GM18867 (cell line): Measurements from ENCODE around the gene SORCS1.
"Not testable (repeated sequence)": the region's sequence is repeated elsewhere in the genome, so short reads cannot be mapped to it uniquely, and the experiment has no call there.

Experiments
- ATAC-seq: cut with Tn5 transposase; IDR thresholded peaks from one replicate; pipeline ENCODE4 v1.9.1; 2021; ENCODE audit warnings: mild to moderate bottlenecking, moderate library complexity; ENCODE audit not compliant: unreplicated experiment

The SORCS1 gene

GRCh38 chr10:107054469-107055156 lies 109.9 kb downstream of the SORCS1 start:
- no peak for ATAC-seq

DNA sequence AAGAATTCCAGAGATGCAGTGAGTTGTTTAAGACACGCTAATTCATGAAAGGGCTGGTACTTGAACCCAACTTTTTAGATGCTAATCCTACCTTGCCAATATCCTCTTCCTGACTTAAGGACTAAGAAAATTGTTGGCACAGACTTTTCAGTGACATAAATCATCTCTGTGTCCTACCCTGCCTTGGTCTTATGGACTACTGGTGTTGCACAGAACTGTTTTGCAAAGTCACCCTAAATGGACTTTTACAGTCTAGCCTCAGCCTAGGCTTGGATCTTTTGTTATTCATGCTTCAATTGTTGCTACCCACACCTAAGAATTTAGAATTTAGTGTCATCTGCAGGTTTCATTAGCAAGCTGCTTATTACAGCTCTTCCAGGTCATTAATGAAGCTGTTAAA lies 112.7 kb downstream of the SORCS1 start:
- ATAC-seq: no peak

DNA sequence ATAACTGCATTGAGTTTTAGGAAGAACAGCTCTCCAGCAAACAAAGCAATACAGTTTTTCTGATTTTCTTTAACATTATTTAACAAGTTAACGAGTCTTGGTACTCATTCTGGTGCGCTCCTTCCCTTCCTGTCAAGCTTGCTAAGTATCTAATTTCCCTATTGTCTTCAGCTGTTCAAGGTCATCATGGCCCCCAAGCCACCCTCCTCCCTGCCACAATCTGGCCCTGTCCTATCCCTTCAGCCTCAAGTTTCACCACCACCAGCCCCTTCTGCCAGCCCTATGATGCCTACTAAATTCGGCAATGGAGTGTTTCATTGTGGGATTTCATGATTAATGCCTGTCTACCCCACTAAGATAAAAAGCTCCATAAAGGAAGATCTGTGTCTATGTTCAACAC lies 121.0 kb downstream of the SORCS1 start:
- no peak for ATAC-seq

DNA sequence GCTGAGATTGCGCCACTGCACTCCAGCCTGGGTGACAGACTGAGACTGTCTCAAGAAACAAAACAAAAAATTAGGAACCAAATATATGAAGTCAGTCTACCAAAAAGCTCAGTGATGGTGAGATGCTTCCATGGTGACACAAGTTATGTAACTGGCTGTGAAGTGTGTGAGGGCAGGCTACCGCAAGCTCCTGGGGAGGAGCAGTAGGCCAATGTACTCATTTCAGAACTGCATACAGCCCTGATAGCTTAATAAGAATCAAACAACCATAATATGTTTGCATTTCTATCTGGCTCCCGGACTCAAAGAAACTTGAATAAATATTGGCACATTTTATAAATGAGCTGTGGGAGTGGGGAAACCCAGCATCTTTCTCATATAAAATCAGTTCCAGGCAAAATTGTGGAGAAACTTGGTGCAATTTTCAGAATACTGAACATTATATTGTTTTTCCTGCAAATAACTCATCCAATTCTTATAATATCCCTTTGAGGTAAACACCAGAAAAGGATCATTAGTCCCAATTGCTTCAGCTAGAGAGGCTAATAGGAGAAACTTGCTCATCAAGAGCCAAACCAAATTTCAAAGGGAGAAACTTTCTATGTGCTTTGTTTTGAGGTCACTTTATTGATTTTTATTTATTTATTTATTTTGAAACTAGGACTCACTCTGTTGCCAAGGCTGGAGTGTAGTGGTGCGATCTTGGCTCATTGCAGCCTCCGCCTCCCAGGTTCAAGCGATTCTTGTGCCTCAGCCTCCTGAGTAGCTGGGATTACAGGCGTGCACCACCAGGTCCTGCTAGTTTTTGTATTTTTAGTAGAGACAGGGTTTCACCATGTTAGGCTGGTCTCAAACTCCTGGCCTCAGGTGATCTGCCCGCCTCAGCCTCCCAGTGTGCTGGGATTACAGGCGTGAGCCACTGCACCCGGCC lies 127.0 kb downstream of the SORCS1 start:
- no peak for ATAC-seq

- no peak for ATAC-seq
These were observed 130.6 kb downstream of the SORCS1 start for GRCh38 chr10:107033799-107034422.

DNA sequence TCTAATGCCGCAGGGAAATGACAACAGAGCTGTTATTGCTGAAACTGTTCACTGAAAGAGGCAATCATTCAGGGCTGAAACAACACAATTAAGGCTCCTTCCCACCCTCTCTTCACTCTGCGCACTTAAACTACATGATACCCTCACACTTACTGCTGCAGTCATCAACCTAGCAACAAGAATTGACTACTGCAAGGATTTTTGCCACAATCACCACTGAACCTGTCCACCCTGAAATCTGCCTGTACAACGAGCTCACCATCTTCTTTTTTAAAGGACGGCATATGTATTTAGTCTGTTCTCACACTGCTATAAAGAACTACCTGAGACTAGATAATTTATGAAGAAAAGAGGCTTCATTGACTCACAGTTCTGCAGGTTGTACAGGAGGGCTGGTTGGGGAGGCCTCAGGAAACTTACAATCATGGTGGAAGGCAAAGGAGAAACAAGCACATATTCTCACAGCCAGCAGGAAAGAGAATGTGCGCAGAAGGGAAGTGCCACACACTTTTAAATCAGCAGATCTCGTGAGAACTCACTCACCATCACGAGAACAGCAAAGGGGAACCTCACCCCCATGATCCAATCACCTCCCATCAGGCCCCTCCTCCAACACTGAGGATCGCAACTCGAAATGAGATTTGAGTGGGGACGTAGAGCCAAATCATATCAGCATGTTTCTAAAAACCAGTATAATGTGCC lies 131.7 kb downstream of the SORCS1 start:
- ATAC-seq: no peak

- ATAC-seq: no peak
These were observed 132.4 kb downstream of the SORCS1 start for GRCh38 chr10:107031931-107032699.

GRCh38 chr10:107028236-107028635 lies 136.3 kb downstream of the SORCS1 start:
- no peak for ATAC-seq

GRCh38 chr10:107025676-107026075 lies 138.8 kb downstream of the SORCS1 start:
- ATAC-seq: no peak

- not testable (repeated sequence) for ATAC-seq
These were observed 140.5 kb downstream of the SORCS1 start for GRCh38 chr10:107024033-107024432.

GRCh38 chr10:107022600-107023354 lies 141.7 kb downstream of the SORCS1 start:
- no peak for ATAC-seq

DNA sequence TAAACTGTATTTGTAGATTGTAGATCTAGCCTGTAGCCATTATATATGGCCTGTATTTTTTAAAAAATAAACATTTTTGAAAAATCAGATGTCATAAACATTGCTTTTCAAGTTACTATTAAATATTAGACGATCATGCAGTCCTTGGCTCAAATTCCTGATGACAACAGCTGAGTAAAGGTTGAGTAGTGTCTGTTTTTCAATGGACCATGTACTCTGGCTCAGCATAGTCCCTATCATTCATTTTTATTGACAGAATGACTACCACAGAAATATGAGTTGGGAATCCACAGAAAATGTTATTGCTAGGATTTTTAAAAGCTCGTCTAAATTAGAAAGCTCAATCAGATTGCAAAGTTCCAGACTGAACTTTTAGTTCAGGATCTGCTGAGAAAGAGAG lies 145.4 kb downstream of the SORCS1 start:
- ATAC-seq: no peak

- no peak for ATAC-seq
These were observed 151.1 kb downstream of the SORCS1 start for GRCh38 chr10:107013258-107014006.

- no peak for ATAC-seq
These were observed 152.5 kb downstream of the SORCS1 start for GRCh38 chr10:107011992-107012391.

DNA sequence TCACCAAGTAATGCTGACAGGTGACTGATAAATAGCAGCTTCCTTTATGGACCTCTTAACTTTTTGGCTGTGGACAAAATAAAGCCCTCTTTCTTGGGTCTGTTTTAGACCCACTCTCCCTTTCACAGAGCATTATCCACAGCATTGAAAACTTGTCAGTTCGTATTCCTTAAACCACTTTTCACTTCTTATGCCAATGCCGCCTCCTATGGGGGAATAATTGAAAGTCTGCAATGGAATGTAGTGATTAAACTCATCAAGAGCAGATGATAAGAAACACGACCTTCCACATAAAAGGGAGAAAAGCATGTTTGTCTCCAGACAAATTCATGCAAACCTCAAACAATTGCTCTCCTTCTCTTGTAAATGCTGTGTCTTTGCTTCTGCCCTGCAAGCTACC lies 153.4 kb downstream of the SORCS1 start:
- no peak for ATAC-seq

DNA sequence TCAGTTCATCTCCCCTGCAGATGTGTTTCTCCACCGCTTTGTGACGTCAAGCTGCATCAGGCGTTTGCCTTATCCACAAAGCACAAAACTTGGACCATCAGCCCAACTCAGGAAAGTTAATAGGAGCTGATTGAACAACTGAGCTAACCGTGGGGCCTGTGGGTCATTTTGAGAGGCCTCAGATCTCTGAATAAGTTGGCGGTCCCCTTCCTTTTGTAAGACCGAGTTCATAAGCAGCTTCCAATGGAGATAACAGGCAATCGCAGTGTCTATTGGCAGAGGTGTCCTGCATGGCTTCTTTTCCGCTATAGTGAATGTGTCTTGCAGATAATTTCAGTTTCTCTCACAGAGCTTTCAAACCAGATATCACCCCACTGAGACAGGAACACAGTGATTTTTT lies 154.0 kb downstream of the SORCS1 start:
- no peak for ATAC-seq

GRCh38 chr10:107004362-107004761 lies 160.1 kb downstream of the SORCS1 start:
- no peak for ATAC-seq

DNA sequence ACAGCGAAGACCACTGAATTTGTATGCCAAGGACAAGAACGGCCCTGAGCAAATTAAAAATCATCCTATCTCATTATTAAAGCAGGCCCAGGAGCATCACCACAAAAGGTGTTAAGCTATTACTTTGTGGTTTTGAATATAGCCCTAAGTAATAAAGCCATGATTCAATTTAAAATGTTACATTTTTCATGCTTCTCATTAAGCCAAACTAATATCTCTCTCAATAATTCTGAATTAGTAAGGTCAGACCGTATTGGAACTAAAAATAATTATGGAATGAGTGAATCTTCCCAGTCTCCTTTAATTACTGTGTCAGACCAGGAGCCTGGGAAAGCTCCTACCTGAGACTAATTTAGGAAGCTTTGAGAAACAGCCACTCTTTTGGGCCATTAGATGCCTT lies 162.4 kb downstream of the SORCS1 start:
- no peak for ATAC-seq
